ENCODE data around the gene KRT71.

DNA sequence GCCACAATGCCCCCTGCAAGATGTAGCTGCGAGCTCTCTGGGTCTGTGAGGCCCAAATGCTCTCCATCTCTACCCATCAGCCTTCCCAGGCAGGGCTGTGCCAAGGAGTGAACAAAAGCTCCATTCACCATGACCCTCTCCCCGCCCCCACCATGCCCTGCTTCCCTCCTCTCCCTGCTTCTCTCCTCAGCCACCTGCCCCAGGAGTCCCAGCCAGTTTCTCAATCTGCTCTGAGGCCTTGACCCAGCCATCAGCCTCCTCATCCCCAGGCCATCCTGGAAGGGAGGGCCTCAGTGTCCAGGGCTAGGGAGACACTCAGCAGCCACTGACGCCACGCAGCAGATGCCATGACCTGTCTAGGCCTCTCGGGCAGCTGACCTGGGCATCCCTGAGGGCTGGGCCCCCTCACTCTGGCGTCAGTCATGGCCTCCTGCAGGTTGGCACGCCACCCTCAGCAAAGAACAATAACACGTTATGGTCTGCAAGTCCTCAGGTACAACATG, 24.3 kb downstream of the KRT71 start:
- TF ChIP-seq, protein P1, sequence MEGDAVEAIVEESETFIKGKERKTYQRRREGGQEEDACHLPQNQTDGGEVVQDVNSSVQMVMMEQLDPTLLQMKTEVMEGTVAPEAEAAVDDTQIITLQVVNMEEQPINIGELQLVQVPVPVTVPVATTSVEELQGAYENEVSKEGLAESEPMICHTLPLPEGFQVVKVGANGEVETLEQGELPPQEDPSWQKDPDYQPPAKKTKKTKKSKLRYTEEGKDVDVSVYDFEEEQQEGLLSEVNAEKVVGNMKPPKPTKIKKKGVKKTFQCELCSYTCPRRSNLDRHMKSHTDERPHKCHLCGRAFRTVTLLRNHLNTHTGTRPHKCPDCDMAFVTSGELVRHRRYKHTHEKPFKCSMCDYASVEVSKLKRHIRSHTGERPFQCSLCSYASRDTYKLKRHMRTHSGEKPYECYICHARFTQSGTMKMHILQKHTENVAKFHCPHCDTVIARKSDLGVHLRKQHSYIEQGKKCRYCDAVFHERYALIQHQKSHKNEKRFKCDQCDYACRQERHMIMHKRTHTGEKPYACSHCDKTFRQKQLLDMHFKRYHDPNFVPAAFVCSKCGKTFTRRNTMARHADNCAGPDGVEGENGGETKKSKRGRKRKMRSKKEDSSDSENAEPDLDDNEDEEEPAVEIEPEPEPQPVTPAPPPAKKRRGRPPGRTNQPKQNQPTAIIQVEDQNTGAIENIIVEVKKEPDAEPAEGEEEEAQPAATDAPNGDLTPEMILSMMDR (IDR thresholded peaks at IDR 0.05), result no peak
- no peak for TF ChIP-seq POLR2A (IDR thresholded peaks at IDR 0.05)
